Measurements from ENCODE around the gene ZNF678.

The ZNF678 gene

DNA sequence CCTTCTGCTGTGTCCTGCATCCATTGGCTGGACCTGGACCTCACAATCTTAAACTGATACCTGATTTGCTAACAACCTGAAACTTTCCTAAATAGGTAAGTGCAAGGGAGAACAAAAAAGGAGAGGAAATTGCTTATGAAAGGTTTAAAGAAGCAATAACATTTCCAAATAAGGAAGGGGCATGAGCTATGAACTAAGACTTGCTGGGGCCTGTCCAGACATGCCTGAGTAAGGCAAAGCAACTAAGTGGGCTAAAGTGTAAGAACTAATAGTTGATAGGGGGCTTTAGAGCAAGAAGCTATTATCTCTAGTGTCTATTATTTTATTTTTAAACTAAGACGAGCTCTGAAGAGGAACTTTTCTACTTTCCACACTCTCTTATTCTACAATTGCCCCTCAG lies 160.1 kb downstream of the ZNF678 start:
- Histone ChIP-seq H4K20me1 (ENCODE audit: insufficient read depth, low read length) (no peaks in the 10 kb centered on the region), H3K27ac (ENCODE audit: low read depth, low read length, poor library complexity, severe bottlenecking) (no peak overlapping the region), H3K36me3 (ENCODE audit: insufficient read depth, low read length) (no peaks in the 10 kb centered on the region), H3F3A (ENCODE audit: insufficient read depth, low read length) (no peaks in the 10 kb centered on the region), H3K9ac (ENCODE audit: low read length) (no peak overlapping the region), H3K27me3 (ENCODE audit: insufficient read depth, low read length) (no peaks in the 10 kb centered on the region), H2AFZ (ENCODE audit: low read length) (no peak overlapping the region), H3K79me2 (ENCODE audit: insufficient read depth, low read length) (no peaks in the 10 kb centered on the region), H3K4me1 (ENCODE audit: insufficient read depth, low read length, severe bottlenecking) (peaks cover 4% of the 10 kb centered on the region), H3K9me3 (ENCODE audit: low read length) (peaks cover 3% of the 10 kb centered on the region; the same call in 1 of the 2 replicates), H3K4me2 (ENCODE audit: low read length) (no peak overlapping the region), H3K9me2 (ENCODE audit: low read depth, low read length) (no peaks in the 10 kb centered on the region), H3K4me3 (ENCODE audit: low read depth, low read length, poor library complexity, severe bottlenecking) (no peak overlapping the region)
- TF ChIP-seq, protein P1, sequence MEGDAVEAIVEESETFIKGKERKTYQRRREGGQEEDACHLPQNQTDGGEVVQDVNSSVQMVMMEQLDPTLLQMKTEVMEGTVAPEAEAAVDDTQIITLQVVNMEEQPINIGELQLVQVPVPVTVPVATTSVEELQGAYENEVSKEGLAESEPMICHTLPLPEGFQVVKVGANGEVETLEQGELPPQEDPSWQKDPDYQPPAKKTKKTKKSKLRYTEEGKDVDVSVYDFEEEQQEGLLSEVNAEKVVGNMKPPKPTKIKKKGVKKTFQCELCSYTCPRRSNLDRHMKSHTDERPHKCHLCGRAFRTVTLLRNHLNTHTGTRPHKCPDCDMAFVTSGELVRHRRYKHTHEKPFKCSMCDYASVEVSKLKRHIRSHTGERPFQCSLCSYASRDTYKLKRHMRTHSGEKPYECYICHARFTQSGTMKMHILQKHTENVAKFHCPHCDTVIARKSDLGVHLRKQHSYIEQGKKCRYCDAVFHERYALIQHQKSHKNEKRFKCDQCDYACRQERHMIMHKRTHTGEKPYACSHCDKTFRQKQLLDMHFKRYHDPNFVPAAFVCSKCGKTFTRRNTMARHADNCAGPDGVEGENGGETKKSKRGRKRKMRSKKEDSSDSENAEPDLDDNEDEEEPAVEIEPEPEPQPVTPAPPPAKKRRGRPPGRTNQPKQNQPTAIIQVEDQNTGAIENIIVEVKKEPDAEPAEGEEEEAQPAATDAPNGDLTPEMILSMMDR (IDR thresholded peaks at IDR 0.05; ENCODE audit: low read length), result no peak
- no peak for TF ChIP-seq EZH2 (IDR thresholded peaks at IDR 0.05; ENCODE audit: borderline replicate concordance, low read length)

DNA sequence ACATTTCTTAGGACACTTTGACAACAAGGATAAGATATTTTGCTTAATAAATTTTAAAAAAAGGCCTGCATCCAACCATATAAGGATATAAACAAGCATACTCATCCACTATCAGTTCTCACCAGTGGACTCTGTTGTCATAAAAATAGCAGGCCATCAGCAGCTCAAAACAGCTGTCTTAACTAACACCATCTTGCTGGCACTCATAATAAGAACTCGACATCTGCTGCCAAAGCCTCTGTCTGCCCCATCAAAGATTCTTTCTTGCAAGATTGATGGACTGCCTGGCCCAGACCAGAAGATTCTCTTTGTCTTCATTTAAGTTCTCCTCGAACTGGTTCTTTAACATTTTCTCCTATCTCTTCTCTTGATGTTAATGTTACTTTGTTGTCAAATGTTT lies 161.7 kb downstream of the ZNF678 start:
- Histone ChIP-seq H2AFZ (ENCODE audit: low read length) (no peak overlapping the region), H3K9me3 (ENCODE audit: low read length) (peaks cover 3% of the 10 kb centered on the region; the same call in 1 of the 2 replicates), H3F3A (ENCODE audit: insufficient read depth, low read length) (no peaks in the 10 kb centered on the region), H3K4me2 (ENCODE audit: low read length) (no peak overlapping the region), H3K9me2 (ENCODE audit: low read depth, low read length) (no peaks in the 10 kb centered on the region), H3K4me3 (ENCODE audit: low read depth, low read length, poor library complexity, severe bottlenecking) (no peak overlapping the region), H4K20me1 (ENCODE audit: insufficient read depth, low read length) (no peaks in the 10 kb centered on the region), H3K27ac (ENCODE audit: low read depth, low read length, poor library complexity, severe bottlenecking) (no peak overlapping the region), H3K4me1 (ENCODE audit: insufficient read depth, low read length, severe bottlenecking) (peaks cover 13% of the 10 kb centered on the region), H3K36me3 (ENCODE audit: insufficient read depth, low read length) (no peaks in the 10 kb centered on the region), H3K79me2 (ENCODE audit: insufficient read depth, low read length) (no peaks in the 10 kb centered on the region), H3K27me3 (ENCODE audit: insufficient read depth, low read length) (no peaks in the 10 kb centered on the region), H3K9ac (ENCODE audit: low read length) (no peak overlapping the region)
- TF ChIP-seq, protein P1 (IDR thresholded peaks at IDR 0.05; ENCODE audit: low read length), result no peak
- TF ChIP-seq EZH2 (IDR thresholded peaks at IDR 0.05; ENCODE audit: borderline replicate concordance, low read length), result no peak

DNA sequence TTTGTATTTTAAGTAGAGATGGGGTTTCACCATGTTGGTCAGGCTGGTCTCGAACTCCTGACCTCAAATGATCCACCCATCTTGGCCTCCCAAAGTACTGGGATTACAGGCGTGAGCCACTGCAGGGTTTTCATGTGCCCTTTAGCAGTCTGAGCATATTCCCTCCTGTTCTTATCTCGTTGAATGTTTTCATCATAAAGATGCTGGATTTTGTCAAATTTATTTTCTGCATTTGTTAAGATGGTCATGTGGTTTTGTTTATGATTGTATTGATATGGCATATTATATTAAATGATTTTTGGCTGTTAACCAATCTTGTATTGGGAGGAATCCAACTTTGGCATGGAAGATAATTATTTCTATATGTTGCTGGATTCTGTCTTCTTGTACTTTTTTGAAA lies 163.0 kb downstream of the ZNF678 start:
- Histone ChIP-seq H4K20me1 (ENCODE audit: insufficient read depth, low read length) (no peaks in the 10 kb centered on the region), H3K27ac (ENCODE audit: low read depth, low read length, poor library complexity, severe bottlenecking) (no peak overlapping the region), H3K4me3 (ENCODE audit: low read depth, low read length, poor library complexity, severe bottlenecking) (no peak overlapping the region), H3K27me3 (ENCODE audit: insufficient read depth, low read length) (no peaks in the 10 kb centered on the region), H2AFZ (ENCODE audit: low read length) (no peak overlapping the region), H3K36me3 (ENCODE audit: insufficient read depth, low read length) (peaks cover 4% of the 10 kb centered on the region; the same call in 1 of the 2 replicates), H3K4me2 (ENCODE audit: low read length) (no peak overlapping the region), H3K4me1 (ENCODE audit: insufficient read depth, low read length, severe bottlenecking) (peaks cover 22% of the 10 kb centered on the region), H3F3A (ENCODE audit: insufficient read depth, low read length) (no peaks in the 10 kb centered on the region), H3K9ac (ENCODE audit: low read length) (no peak overlapping the region), H3K9me2 (ENCODE audit: low read depth, low read length) (no peaks in the 10 kb centered on the region), H3K79me2 (ENCODE audit: insufficient read depth, low read length) (no peaks in the 10 kb centered on the region), H3K9me3 (ENCODE audit: low read length) (no peaks in the 10 kb centered on the region)
- TF ChIP-seq EZH2 (IDR thresholded peaks at IDR 0.05; ENCODE audit: borderline replicate concordance, low read length), result no peak
- TF ChIP-seq, protein P1 (IDR thresholded peaks at IDR 0.05; ENCODE audit: low read length), result no peak

Measured in OCI-LY1 (cell line).